Activated T-helper 9 cell treated with anti-CD3 and anti-CD28 coated beads, Interleukin-2, amount 50 U/mL, for 16 hours (primary cell): ENCODE measurements around the gene TRAF3.

Experiments used
- DNase-seq: peaks from one replicate; pipeline ENCODE4 v3.0.0-alpha.2; 2020; ENCODE audit warnings: low read depth

The TRAF3 gene

GRCh38 chr14:102909462-102909861 lies 132.2 kb downstream of the TRAF3 start:
- DNase-seq: no peak

GRCh38 chr14:102909911-102910310 lies 132.7 kb downstream of the TRAF3 start:
- no peak for DNase-seq

GRCh38 chr14:102910442-102910841 lies 133.2 kb downstream of the TRAF3 start:
- DNase-seq: no peak

GRCh38 chr14:102911541-102911951 lies 134.3 kb downstream of the TRAF3 start:
- no peak for DNase-seq

GRCh38 chr14:102911991-102912761 lies 134.9 kb downstream of the TRAF3 start:
- no peak for DNase-seq

GRCh38 chr14:102913341-102914211 lies 136.3 kb downstream of the TRAF3 start:
- DNase-seq: no peak

- DNase-seq: no peak
These were observed 137.4 kb downstream of the TRAF3 start for GRCh38 chr14:102914474-102915291.

GRCh38 chr14:102915292-102916110 lies 138.3 kb downstream of the TRAF3 start:
- no peak for DNase-seq

GRCh38 chr14:102916347-102917055 lies 139.3 kb downstream of the TRAF3 start:
- no peak for DNase-seq

- DNase-seq: no peak
These were observed 139.8 kb downstream of the TRAF3 start for GRCh38 chr14:102917056-102917385.

GRCh38 chr14:102917469-102918211 lies 140.4 kb downstream of the TRAF3 start:
- DNase-seq: peak; percentile 38

GRCh38 chr14:102918438-102918837 lies 141.2 kb downstream of the TRAF3 start:
- DNase-seq: no peak

GRCh38 chr14:102920273-102920997 lies 143.2 kb downstream of the TRAF3 start:
- DNase-seq: no peak

GRCh38 chr14:102920998-102921304 lies 143.7 kb downstream of the TRAF3 start:
- DNase-seq: no peak

- no peak for DNase-seq
These were observed 145.4 kb downstream of the TRAF3 start, which contains the start of gene AMN for GRCh38 chr14:102922490-102923200. AMN (plus strand) TSS chr14:102922663; CDS start chr14:102922689, 26 bp downstream.

- no peak for DNase-seq
These were observed 146.1 kb downstream of the TRAF3 start for GRCh38 chr14:102923201-102923924.

- DNase-seq: no peak
These were observed 146.8 kb downstream of the TRAF3 start for GRCh38 chr14:102923925-102924486.
